Stimulated activated CD4-positive, alpha-beta T cell treated with anti-CD3 and anti-CD28 coated beads, TNF-alpha, amount 100 ng/mL, for 4 hours (primary cell): ENCODE results near the gene CCDC188.

Experiments
- DNase-seq, 3 experiments: peaks; one replicate each; pipeline ENCODE4 v3.0.0-alpha.2; 2020; ENCODE audit warnings: low read depth in 3 of 3

Gene CCDC188

DNA sequence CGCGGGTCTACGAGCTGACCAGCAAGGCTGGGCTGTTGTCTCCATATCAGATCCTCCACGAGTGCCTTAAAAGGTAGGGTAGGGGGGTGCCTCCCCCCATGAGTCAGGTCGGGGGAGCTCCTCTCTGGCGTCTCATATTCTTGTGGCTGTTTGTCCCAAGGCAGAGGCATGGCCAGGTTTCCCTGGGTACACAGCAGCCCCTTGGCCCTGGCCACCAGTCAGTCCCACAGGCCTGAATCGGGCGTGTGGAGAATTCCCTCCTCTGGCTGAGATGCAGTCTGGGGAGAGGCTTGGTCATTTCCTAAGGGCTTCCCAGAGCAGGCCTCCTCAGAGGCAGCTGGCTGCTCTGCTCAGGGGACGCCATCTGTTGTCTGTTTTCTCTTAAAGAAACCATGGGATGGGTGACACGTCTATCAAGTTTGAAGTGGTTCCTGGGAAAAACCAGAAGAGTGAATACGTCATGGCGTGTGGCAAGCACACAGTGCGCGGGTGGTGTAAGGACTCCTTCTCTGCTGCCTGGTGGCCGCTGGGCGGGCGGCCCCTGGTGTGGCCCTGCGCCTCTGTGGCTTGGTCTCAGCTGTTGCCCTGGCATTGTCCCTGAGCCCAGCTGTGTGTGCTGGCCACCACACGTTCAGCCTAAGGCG is 44.5 kb downstream of the CCDC188 start:
- DNase-seq: no peak

DNA sequence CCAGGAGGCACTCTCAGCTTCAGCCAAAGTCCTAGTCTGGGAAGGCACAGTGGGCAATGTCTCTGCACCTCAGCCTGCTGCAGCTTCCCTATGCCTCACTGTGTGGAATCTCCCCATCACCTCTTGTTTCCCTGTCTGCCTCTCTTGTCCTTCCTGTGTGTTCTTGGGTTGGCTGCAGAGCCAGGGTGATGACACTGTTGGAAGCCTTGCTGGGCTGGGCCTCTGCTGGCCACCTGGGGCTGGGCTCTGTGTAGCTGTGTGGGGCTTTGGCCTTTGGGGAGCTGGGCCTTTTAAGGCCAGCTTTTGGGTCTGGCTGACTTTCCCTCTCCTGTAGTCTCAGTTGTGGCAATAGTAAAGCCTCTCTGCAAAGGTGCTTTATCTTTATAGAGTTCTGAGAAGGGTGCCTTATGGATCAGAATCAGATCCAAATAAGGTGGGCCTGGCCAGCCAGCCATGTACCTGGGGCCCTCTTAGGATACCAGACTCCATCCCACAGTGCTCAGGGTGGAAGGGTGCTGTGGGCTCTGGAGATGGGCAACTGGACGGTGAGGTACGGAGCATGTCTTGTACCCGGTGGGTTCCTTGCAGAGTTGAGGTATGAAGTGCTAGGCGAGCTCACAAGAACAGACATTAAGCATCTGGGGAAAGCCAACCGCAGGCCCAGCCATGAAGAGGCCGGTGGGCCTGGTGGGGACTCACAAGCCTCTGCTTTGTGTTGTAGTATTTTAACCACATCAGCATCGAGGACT is 45.2 kb downstream of the CCDC188 start:
- no peak for DNase-seq

GRCh38 chr22:20102203-20102780 is 48.6 kb downstream of the CCDC188 start:
- DNase-seq: no peak

GRCh38 chr22:20101638-20102037 is 49.2 kb downstream of the CCDC188 start:
- no peak for DNase-seq

DNA sequence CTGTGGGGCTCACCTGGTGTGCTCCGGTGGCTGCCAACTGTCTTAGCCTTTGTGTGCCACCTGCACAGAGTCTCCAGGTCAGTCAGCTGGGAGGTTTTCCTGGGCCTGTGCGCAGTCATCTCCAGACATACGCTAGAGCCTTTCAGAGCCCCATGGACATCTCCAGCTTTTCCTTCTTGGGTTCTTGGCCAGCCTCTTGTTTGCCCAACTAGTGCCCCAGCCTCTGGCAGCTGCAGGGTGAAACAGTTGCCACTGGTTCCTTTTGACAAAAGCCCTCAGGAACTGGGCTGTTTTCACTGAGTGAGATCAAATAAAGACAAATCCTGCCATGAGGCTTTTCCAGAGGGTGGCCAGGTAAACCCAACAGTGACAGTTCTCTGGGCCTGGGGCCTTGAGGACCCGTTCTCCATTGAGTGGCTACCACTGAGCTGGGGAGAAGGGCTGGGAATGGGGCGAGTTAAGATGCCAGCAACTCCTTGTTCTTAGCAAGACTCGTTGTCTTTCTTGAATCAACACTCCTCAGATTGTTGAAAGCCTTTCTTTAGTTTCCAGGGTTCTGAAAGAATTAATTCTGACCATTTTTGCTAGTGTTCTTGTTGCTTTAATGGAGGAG is 51.6 kb downstream of the CCDC188 start:
- no peak for DNase-seq
